Left cardiac atrium (tissue), 4 donors: ENCODE data around the gene WDR38. TPM values are rescaled to one million over a fixed set of nuclear protein-coding genes. Genes with fewer than 3 reads are reported as not detected.
A peak's percentile ranks its signal among the peaks of the same experiment; 100 is the strongest.

ENCODE experiments used
- ATAC-seq, 2 donors: fragments of 200-7000 bp; cut with Tn5 transposase; one replicate each; pipeline ENCODE4 v1.9.1; 2020; ENCODE audit warnings: mild to moderate bottlenecking in 2 of 2, moderate library complexity in 2 of 2
- DNase-seq: peaks from one replicate; pipeline ENCODE4 v3.0.0-alpha.2; 2020
- intact Hi-C, 2 donors: fragments of 100-400 bp; cut with DNase I; formaldehyde crosslinking; loops; one replicate each; pipeline versions ENCODE4 v1.14.1 to v1.15.1; 2022 to 2023
- long read RNA-seq: library from polyadenylated mRNA; unstranded; transcript quantifications from one replicate; pipeline ENCODE4 v2.0.0, GENCODE V29; 2021
- total RNA-seq, 2 donors: library from RNA; stranded (reverse); fragmentation: NEBNext Ultra II Directional; extraction: Animal tissue kit (Norgen Biotek cat#: 25700); gene quantifications; one replicate each; pipeline ENCODE4 v1.2.1, GENCODE V29; 2021
- donor health status: DM: no; HTN: yes; CAD: no.
- donor health status: DM: no; HTN: yes; CAD: no; lungs with severe emphysema.
- donor health status: DM: yes; HTN: yes; CAD: no.
- donor health status: Dilated cardiomyopathy.

Gene WDR38
- total RNA-seq: not detected
- long read RNA-seq: 0 reads

- DNase-seq: peak; percentile 84
- intact Hi-C loops: loop anchor here (1.0 to 2.0 kb wide), 2 partner anchors 79 to 80 kb away; no protein-coding TSS in a partner anchor
- ATAC-seq: peak; percentile 89 to 92
Observed at GRCh38 chr9:124852829-124853531, at the start of gene WDR38. Gene WDR38, plus strand, starts transcription at chr9:124853460. Its CDS starts 72 bp downstream, at chr9:124853532.

- DNase-seq (no peak), ATAC-seq (no peak)
- intact Hi-C loops: no loop called here
Observed at GRCh38 chr9:124803911-124804310, 49.3 kb upstream of the WDR38 start.

GRCh38 chr9:124805186-124805585 is 48.1 kb upstream of the WDR38 start:
- DNase-seq: no peak
- no peak for ATAC-seq
- intact Hi-C loops: no loop called here

- intact Hi-C loops: no loop called here
- DNase-seq (peak; percentile 9), ATAC-seq (no peak)
Observed at GRCh38 chr9:124808246-124808956, 44.9 kb upstream of the WDR38 start.

GRCh38 chr9:124809211-124809610 is 44.0 kb upstream of the WDR38 start:
- ATAC-seq: no peak
- intact Hi-C loops: no loop called here

DNA sequence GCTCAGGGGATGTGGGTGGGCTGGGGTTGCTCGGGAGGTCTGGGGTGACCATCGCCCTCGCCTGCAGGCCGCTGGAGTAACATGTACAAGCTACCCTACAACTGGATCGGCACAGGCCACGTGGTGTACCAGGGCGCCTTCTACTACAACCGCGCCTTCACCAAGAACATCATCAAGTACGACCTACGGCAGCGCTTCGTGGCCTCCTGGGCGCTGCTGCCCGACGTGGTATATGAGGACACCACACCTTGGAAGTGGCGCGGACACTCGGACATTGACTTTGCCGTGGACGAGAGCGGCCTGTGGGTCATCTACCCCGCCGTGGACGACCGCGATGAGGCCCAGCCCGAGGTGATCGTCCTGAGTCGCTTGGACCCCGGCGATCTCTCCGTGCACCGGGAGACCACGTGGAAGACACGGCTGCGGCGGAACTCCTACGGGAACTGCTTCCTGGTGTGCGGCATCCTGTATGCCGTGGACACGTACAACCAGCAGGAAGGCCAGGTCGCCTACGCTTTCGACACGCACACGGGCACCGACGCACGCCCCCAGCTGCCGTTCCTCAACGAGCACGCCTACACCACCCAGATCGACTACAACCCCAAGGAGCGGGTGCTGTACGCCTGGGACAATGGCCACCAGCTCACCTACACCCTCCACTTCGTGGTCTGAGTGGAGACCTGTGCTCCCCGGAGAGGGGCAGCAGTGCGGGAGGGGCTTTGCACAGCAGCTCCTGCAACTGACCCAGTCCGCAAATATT is 43.3 kb upstream of the WDR38 start:
- no peak for ATAC-seq
- peak; percentile 13 for DNase-seq

More at GRCh38 chr9:124809211-124809610, 44.0 kb upstream of the WDR38 start:
- peak; percentile 3 for DNase-seq

DNA sequence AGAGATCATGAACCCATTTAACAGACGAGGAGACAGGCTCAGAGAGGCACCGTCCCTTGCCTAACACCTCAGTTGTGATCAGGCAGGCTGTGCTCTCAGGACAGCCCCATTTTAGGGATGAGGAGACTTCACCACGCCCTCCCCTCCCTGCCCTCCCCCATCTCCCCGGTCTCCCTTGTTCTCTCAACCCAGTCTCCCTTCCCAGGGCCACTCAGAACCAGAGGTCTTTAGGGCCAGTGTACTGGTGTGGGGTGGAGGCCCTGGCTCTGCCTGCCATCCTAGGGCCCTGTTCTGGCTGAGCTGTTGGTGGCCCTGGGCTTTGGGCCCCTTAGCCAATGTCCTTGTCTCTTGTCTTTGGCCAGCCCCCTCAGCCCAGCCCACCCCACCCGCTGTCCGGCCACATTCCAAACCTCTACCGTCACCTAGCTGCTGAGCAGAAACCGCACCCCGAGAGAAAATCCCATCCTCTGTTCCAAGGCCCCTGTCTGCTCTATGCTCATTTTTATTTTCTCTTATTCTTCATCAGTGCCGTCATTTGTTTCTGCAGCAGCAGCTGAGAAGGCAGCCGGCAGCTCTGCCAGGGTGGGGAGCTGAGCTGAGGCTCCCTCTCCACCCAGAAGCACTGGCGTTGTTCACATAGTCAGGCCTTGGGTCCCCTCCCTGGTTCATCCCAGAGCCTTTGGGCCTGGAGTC is 42.5 kb upstream of the WDR38 start:
- peak; percentile 32 for DNase-seq
- ATAC-seq: peak in 1 of 2 donors; percentile 73
- intact Hi-C loops: no loop called here

More for the DNA sequence above, 43.3 kb upstream of the WDR38 start:
- intact Hi-C loops: no loop called here

GRCh38 chr9:124812441-124812876 is 40.8 kb upstream of the WDR38 start:
- intact Hi-C loops: no loop called here
- peak in 1 of 2 donors; percentile 76 for ATAC-seq
- DNase-seq: peak; percentile 70

DNA sequence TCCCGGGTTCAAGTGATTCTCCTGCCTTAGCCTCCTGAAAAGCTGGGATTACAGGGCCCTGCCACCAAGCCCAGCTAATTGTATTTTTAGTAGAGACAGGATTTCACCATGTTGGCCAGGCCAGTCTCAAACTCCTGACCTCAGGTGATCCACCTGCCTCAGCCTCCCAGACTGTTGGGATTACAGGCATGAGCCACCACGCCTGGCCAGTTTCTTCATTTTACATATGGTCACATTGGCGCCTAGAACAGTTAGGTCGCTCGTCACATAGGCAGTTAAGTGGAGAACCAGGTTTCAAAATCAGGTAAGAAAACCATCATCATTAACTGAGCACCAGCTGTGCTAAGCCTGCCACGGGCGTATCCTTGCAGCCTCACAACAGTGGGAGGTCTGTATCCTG is 40.2 kb upstream of the WDR38 start:
- no peak for ATAC-seq
- peak; percentile 4 for DNase-seq
- intact Hi-C loops: no loop called here

DNA sequence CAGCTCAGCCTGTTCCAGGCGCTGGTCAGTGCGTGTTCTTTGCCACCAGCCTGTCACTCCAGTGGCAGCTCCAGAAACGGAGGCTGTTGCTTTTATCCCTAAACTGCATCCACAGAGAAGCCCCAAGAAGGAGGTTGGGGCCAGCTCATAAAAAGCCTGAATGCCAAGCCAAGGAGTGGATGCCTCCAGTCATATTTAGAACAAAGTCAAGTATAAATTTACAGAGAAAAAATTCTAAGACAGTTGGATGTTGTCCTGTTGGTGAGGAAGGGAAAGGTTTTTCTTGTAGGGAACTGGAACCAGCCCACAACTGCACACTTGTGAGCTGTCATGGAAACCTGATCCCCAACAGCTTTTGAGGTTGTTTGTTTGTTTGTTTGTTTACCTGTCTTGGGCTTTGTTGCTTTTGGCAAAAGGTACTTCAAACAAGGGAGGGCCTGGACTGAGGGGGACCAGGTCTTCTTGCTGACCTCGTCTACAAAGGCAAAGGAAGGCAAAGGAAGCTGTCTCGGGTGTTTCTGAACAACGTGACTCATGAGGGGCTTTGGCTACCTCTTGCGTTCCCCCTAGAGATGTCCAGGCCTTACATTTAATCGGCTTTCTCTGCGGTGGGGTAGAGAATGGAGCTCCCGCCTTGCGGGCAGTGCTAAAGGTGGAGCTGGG is 39.6 kb upstream of the WDR38 start:
- peak; percentile 7 for DNase-seq
- intact Hi-C loops: no loop called here
- ATAC-seq: no peak

DNA sequence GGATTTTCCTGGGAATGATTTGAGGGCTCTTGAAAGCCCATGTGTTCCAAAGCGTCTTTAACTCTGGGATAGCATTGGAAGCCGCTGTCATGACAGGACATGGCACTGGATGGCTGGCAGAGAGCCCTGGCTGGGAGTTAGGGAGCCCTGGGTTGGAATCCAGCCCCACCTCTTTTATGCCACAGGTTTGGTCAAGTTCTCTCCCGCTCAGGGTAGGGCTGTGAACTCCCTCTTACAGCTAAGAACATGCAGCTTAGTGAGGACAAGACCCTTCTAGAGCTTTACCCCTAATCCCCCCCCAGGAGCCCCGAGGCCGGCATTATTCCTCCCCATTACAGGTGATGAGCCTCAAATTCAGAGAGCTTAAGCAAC is 39.1 kb upstream of the WDR38 start:
- ATAC-seq (no peak), DNase-seq (peak; percentile 4)
- intact Hi-C loops: no loop called here

- ATAC-seq: no peak
- DNase-seq: peak; percentile 3
- intact Hi-C loops: no loop called here
Observed at GRCh38 chr9:124815601-124816000, 37.7 kb upstream of the WDR38 start.

DNA sequence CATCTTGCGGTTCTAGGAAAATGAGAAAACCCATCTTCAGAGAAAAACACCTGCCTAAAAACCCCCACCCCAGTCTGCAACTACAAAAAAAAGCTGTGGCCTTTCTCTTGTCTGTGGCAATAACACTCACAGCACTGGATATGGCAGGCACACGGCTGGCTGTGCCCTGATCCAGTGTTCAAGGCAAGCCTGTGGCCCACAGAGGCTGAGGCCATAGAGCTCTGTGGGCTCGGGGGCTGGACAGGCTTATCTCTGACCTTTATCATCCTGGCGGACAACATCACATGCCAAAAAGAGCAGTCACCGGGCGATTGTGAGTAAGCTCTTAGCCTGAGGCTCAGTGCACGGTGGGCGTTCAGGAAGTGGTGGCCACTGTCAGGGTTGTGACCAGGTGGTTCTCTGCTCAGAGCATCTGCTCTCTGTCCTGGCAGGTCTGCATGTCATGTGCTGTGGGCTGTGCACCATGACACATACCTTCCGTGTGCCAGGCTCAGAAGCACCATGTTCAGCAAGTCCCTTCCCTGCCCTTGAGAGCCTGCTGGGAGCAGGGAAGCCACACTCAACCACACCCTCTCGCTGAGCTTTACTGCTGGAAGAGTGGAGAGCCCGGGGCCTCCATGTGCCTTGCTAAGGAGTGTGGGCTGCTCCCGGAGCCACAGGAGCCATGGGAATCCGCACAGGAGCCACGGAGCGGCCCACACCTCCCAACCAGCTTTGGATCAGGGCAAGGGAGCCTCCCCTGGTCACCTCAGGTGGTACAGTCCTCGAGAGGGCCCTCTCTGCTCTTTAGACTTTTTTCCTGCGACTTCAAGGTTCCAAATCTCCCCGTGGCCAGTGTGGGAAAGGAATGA is 34.6 kb upstream of the WDR38 start:
- ATAC-seq (peak; percentile 42 to 78), DNase-seq (peak; percentile 20)
- intact Hi-C loops: no loop called here

GRCh38 chr9:124820698-124821623 is 32.3 kb upstream of the WDR38 start:
- intact Hi-C loops: no loop called here
- ATAC-seq (no peak), DNase-seq (no peak)

DNA sequence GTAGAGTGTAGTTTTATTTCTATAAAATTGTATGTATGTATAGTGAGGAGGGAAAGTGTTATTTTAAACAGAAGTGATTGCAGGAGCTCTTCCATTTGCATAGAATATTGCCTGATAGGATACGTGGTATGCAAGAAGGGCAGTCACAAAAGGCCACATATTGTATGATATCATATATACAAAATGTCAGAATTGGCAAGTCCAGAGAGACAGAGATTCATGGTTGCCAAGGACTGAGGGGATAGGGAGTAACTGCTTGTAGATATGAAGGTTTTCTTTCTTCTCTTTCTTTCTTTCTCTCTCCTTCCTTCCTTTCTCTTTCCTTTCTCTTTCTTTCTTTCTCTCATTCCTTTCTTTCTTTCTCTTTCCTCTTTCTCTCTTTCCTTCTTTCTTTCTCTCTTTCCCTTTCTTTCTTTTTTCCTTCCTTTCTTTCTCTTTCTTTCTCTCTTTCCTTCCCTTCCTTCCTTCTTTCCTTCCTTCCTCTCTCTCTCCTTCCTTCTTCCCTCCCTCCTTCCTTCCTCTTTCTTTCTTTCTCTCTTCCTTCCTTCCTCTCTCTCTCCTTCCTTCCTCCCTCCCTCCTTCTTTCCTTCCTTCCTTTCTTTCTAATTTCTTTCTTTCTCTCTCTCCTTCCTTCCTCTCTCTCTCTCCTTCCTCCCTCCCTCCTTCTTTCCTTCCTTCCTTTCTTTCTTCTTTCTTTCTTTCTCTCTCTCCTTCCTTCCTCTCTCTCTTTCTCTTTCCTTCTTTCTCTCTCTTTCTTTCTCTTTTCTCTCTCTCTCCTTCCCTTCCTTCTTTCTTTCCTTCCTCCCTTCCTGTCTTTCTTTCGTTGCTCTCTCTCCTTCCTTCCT is 24.5 kb upstream of the WDR38 start:
- intact Hi-C loops: no loop called here
- DNase-seq (no peak), ATAC-seq (no peak)

DNA sequence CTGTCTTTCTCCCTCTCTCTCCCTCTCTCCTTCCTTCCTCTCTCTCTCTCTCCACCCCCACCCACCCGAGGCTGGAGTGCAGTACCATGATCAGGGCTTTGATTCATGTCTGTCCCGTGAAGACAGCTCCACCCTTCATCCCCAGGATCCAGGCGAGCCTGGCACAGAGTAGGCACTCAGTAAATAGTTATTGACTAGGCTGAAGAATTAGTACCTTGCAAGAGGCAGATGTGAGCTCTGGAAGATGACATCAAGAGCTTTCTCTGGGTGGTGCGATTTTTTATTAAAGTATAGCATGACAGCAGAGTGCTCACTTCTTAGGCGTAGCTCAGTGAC is 24.0 kb upstream of the WDR38 start:
- DNase-seq: no peak
- intact Hi-C loops: no loop called here

More for the DNA sequence above, 24.0 kb upstream of the WDR38 start:
- no peak for ATAC-seq
